Trophoblast cell (in vitro differentiated cells and primary cell): ENCODE data around the gene TASOR.
A peak's percentile ranks its signal among the peaks of the same experiment; 100 is the strongest.
"Not testable (repeated sequence)": the region's sequence is repeated elsewhere in the genome, so short reads cannot be mapped to it uniquely, and the experiment has no call there.

Experiments used
- DNase-seq, 2 donors: peaks; one replicate each; pipeline ENCODE4 v3.0.0-alpha.2; 2016
- H2AFZ ChIP-seq: 2 replicates; pipeline ENCODE4 v1.6.1; 2013; ENCODE audit warnings: low read length, moderate library complexity, mild to moderate bottlenecking; ENCODE audit not compliant: insufficient read depth, poor library complexity
- H2AK5ac ChIP-seq: 2 replicates; pipeline ENCODE4 v1.6.1; 2013; ENCODE audit warnings: mild to moderate bottlenecking, low read length
- H2BK120ac ChIP-seq: 2 replicates; pipeline ENCODE4 v1.6.1; 2013; ENCODE audit warnings: low read length, mild to moderate bottlenecking, moderate library complexity; ENCODE audit not compliant: insufficient read depth, poor library complexity
- H2BK12ac ChIP-seq: 2 replicates; pipeline ENCODE4 v1.6.1; 2013; ENCODE audit warnings: mild to moderate bottlenecking, low read length, moderate library complexity
- H2BK5ac ChIP-seq: 2 replicates; pipeline ENCODE4 v1.6.1; 2013; ENCODE audit warnings: low read length, low read depth, moderate library complexity, mild to moderate bottlenecking; ENCODE audit not compliant: poor library complexity
- H3K14ac ChIP-seq: 2 replicates; pipeline ENCODE4 v1.6.1; 2013; ENCODE audit warnings: mild to moderate bottlenecking, low read length
- H3K18ac ChIP-seq: 2 replicates; pipeline ENCODE4 v1.6.1; 2013; ENCODE audit warnings: mild to moderate bottlenecking, low read length
- H3K23ac ChIP-seq: 2 replicates; pipeline ENCODE4 v1.6.1; 2013; ENCODE audit warnings: low read length
- H3K27ac ChIP-seq: 2 replicates; pipeline ENCODE4 v1.5.1; 2013; ENCODE audit warnings: low read depth, mild to moderate bottlenecking, inconsistent platforms, low read length, moderate library complexity
- H3K27me3 ChIP-seq: 2 replicates; pipeline ENCODE4 v1.6.1; 2013; ENCODE audit warnings: inconsistent platforms, mild to moderate bottlenecking, low read length, moderate library complexity; ENCODE audit not compliant: insufficient read depth
- H3K36me3 ChIP-seq, 2 experiments: 1 replicate in 1 of 2; 2 replicates in 1 of 2; pipeline ENCODE4 v1.6.1; 2013; ENCODE audit warnings: low read length in 2 of 2, mild to moderate bottlenecking in 2 of 2, moderate library complexity in 1 of 2; ENCODE audit not compliant: insufficient read depth in 2 of 2, control insufficient read depth in 1 of 2
- H3K4ac ChIP-seq: 2 replicates; pipeline ENCODE4 v1.6.1; 2013; ENCODE audit warnings: low read depth, mild to moderate bottlenecking, low read length, moderate library complexity
- H3K4me1 ChIP-seq, 2 experiments: 1 replicate in 1 of 2; 2 replicates in 1 of 2; pipeline ENCODE4 v1.6.1; 2013; ENCODE audit warnings: low read length in 2 of 2, mild to moderate bottlenecking in 2 of 2, moderate library complexity in 1 of 2; ENCODE audit not compliant: insufficient read depth in 2 of 2, control insufficient read depth in 1 of 2
- H3K4me2 ChIP-seq: 2 replicates; pipeline ENCODE4 v1.6.1; 2013; ENCODE audit warnings: inconsistent platforms, mild to moderate bottlenecking, low read length, moderate library complexity
- H3K4me3 ChIP-seq: 2 replicates; pipeline ENCODE4 v1.5.1; 2013; ENCODE audit warnings: mild to moderate bottlenecking, low read depth, low read length, inconsistent platforms
- H3K79me1 ChIP-seq: one replicate; pipeline ENCODE4 v1.6.1; 2013; ENCODE audit warnings: low read length
- H3K79me2 ChIP-seq: 2 replicates; pipeline ENCODE4 v1.6.1; 2013; ENCODE audit warnings: low read length, mild to moderate bottlenecking; ENCODE audit not compliant: control insufficient read depth, insufficient read depth, poor library complexity
- H3K9ac ChIP-seq: 2 replicates; pipeline ENCODE4 v1.6.1; 2013; ENCODE audit warnings: mild to moderate bottlenecking, low read length
- H3K9me3 ChIP-seq: 2 replicates; pipeline ENCODE4 v1.6.1; 2013; ENCODE audit warnings: low read depth, mild to moderate bottlenecking, control low read depth, inconsistent platforms, low read length; ENCODE audit not compliant: insufficient read depth
- H4K12ac ChIP-seq: 2 replicates; pipeline ENCODE4 v1.6.1; 2013; ENCODE audit warnings: low read depth, mild to moderate bottlenecking, low read length, moderate library complexity
- H4K8ac ChIP-seq: 2 replicates; pipeline ENCODE4 v1.6.1; 2013; ENCODE audit warnings: low read depth, mild to moderate bottlenecking, low read length, moderate library complexity
- H4K91ac ChIP-seq: one replicate; pipeline ENCODE4 v1.6.1; 2013; ENCODE audit warnings: low read depth, mild to moderate bottlenecking, low read length, moderate library complexity
- WGBS: extraction: QIAGEN DNeasy Blood & Tissue Kit; methylation state at CpG from one replicate; pipeline ENCODE4 v1.1.7; 2013; ENCODE audit warnings: missing lambda C conversion rate; ENCODE audit not compliant: insufficient read length, insufficient coverage; ENCODE audit errors: extremely low coverage; 5-methylcytosine and 5-hydroxymethylcytosine counted together

The TASOR gene

GRCh38 chr3:56700151-56700550 is 17.1 kb upstream of the TASOR start:
- WGBS = no CpG with 5 or more reads among the region's 4 CpGs
- Histone ChIP-seq H2AFZ (no peak overlapping the region), H3K27me3 (no peaks in the 10 kb centered on the region), H4K91ac (no peak overlapping the region), H2AK5ac (no peak overlapping the region), H3K9ac (no peak overlapping the region), H3K14ac (no peak overlapping the region), H2BK5ac (no peak overlapping the region), H3K4ac (no peak overlapping the region), H3K79me2 (no peaks in the 10 kb centered on the region), H3K18ac (no peak overlapping the region), H3K79me1 (no peaks in the 10 kb centered on the region), H3K4me2 (no peak overlapping the region), H4K12ac (no peak overlapping the region), H3K9me3 (no peaks in the 10 kb centered on the region), H4K8ac (no peak overlapping the region), H2BK12ac (no peak overlapping the region), H3K36me3 (no peaks in the 10 kb centered on the region), H3K4me3 (no peak overlapping the region), H3K27ac (no peak overlapping the region), H2BK120ac (no peak overlapping the region), H3K4me1 (no peaks in the 10 kb centered on the region), H3K23ac (no peak overlapping the region)
- DNase-seq = peak; percentile 14 to 67

- Histone ChIP-seq H3K4me3 (no peak overlapping the region), H4K8ac (no peak overlapping the region), H3K18ac (no peak overlapping the region), H4K12ac (no peak overlapping the region), H3K23ac (no peak overlapping the region), H3K4me1 (no peaks in the 10 kb centered on the region), H3K9me3 (no peaks in the 10 kb centered on the region), H3K4ac (no peak overlapping the region), H3K14ac (no peak overlapping the region), H3K36me3 (no peaks in the 10 kb centered on the region), H3K79me1 (peaks cover 2% of the 10 kb centered on the region), H2BK12ac (no peak overlapping the region), H4K91ac (no peak overlapping the region), H3K27ac (no peak overlapping the region), H3K79me2 (no peaks in the 10 kb centered on the region), H2BK5ac (no peak overlapping the region), H3K9ac (no peak overlapping the region), H2AK5ac (no peak overlapping the region), H2AFZ (no peak overlapping the region), H3K27me3 (no peaks in the 10 kb centered on the region), H2BK120ac (no peak overlapping the region), H3K4me2 (no peak overlapping the region)
- no CpG with 5 or more reads among the region's 4 CpGs for WGBS
- DNase-seq = no peak
These were observed 12.0 kb upstream of the TASOR start for GRCh38 chr3:56694867-56695683.

- no peak overlapping the region for H4K8ac ChIP-seq
- no peaks in the 10 kb centered on the region for H3K4me1 ChIP-seq
- H2AFZ ChIP-seq = no peak overlapping the region
These were observed 10.7 kb upstream of the TASOR start for GRCh38 chr3:56693750-56694149.

GRCh38 chr3:56692520-56693433 is 9.7 kb upstream of the TASOR start:
- H4K8ac ChIP-seq, H2BK12ac ChIP-seq, H3K9me3 ChIP-seq, DNase-seq, H3K18ac ChIP-seq, H3K9ac ChIP-seq, H4K91ac ChIP-seq, H2AK5ac ChIP-seq, H3K27me3 ChIP-seq, H4K12ac ChIP-seq, H3K4me2 ChIP-seq, H3K27ac ChIP-seq, H3K4me3 ChIP-seq, H2BK120ac ChIP-seq, H3K4ac ChIP-seq, H3K79me1 ChIP-seq, H2BK5ac ChIP-seq, H3K14ac ChIP-seq, H3K23ac ChIP-seq, H3K36me3 ChIP-seq, H3K4me1 ChIP-seq, H3K79me2 ChIP-seq, H2AFZ ChIP-seq: not testable (repeated sequence)
- no CpG with 5 or more reads among the region's 15 CpGs for WGBS

More at GRCh38 chr3:56693750-56694149, 10.7 kb upstream of the TASOR start:
- Histone ChIP-seq H3K79me2 (no peaks in the 10 kb centered on the region), H3K4ac (no peak overlapping the region), H3K27ac (no peak overlapping the region), H3K23ac (no peak overlapping the region), H3K9ac (no peak overlapping the region), H2BK12ac (no peak overlapping the region), H3K36me3 (no peaks in the 10 kb centered on the region), H3K9me3 (no peaks in the 10 kb centered on the region), H3K4me2 (no peak overlapping the region), H3K79me1 (peaks cover 2% of the 10 kb centered on the region), H3K18ac (no peak overlapping the region), H3K14ac (no peak overlapping the region), H4K12ac (no peak overlapping the region), H4K91ac (no peak overlapping the region), H2BK5ac (no peak overlapping the region), H3K4me3 (no peak overlapping the region), H2BK120ac (no peak overlapping the region), H2AK5ac (no peak overlapping the region), H3K27me3 (no peaks in the 10 kb centered on the region)
- WGBS = no CpG with 5 or more reads among the region's 3 CpGs
- peak in 1 of 2 donors; percentile 5 for DNase-seq
